HG03460 (cell line): ENCODE measurements around the gene HPS1.
"Not testable (repeated sequence)": the region's sequence is repeated elsewhere in the genome, so short reads cannot be mapped to it uniquely, and the experiment has no call there.

Experiments
- ATAC-seq: cut with Tn5 transposase; IDR thresholded peaks from one replicate; pipeline ENCODE4 v1.9.1; 2021; ENCODE audit not compliant: unreplicated experiment

The HPS1 gene

GRCh38 chr10:98394851-98395440, 51.8 kb downstream of the HPS1 start:
- ATAC-seq: no peak

GRCh38 chr10:98391578-98391991, 55.1 kb downstream of the HPS1 start:
- ATAC-seq: no peak

- ATAC-seq: no peak
These were observed 55.7 kb downstream of the HPS1 start for GRCh38 chr10:98391065-98391464.

GRCh38 chr10:98390406-98390805, 56.3 kb downstream of the HPS1 start:
- ATAC-seq: no peak

- ATAC-seq: no peak
These were observed 57.3 kb downstream of the HPS1 start for GRCh38 chr10:98389398-98389797.

- no peak for ATAC-seq
These were observed 58.6 kb downstream of the HPS1 start for GRCh38 chr10:98388101-98388655.

GRCh38 chr10:98384531-98385133, 62.1 kb downstream of the HPS1 start:
- ATAC-seq: no peak

- no peak for ATAC-seq
These were observed 62.9 kb downstream of the HPS1 start for GRCh38 chr10:98383869-98384268.

- ATAC-seq: not testable (repeated sequence)
These were observed 63.5 kb downstream of the HPS1 start for GRCh38 chr10:98383134-98383667.

GRCh38 chr10:98382691-98383101, 64.0 kb downstream of the HPS1 start:
- no peak for ATAC-seq

GRCh38 chr10:98380493-98381339, 66.0 kb downstream of the HPS1 start:
- no peak for ATAC-seq

GRCh38 chr10:98378722-98379121, 68.0 kb downstream of the HPS1 start:
- no peak for ATAC-seq

- ATAC-seq: no peak
These were observed 69.2 kb downstream of the HPS1 start for GRCh38 chr10:98377536-98377935.

- no peak for ATAC-seq
These were observed 69.7 kb downstream of the HPS1 start for GRCh38 chr10:98377001-98377400.

- ATAC-seq: no peak
These were observed 70.2 kb downstream of the HPS1 start for GRCh38 chr10:98376485-98376884.

GRCh38 chr10:98374217-98374985, 72.3 kb downstream of the HPS1 start:
- ATAC-seq: no peak

- ATAC-seq: no peak
These were observed 73.3 kb downstream of the HPS1 start for GRCh38 chr10:98373260-98374040.

GRCh38 chr10:98370831-98371820, 75.6 kb downstream of the HPS1 start:
- ATAC-seq: no peak

GRCh38 chr10:98369801-98370200, 76.9 kb downstream of the HPS1 start:
- no peak for ATAC-seq
